Vagina (tissue), 2 donors: ENCODE measurements around the gene OPRD1. TPM values are rescaled to one million over a fixed set of nuclear protein-coding genes. Genes with fewer than 3 reads are reported as not detected.

Source experiments
- DNase-seq, 2 donors: peaks; one replicate each; pipeline ENCODE4 v3.0.0-alpha.2; 2017; ENCODE audit errors: extremely low spot score in 2 of 2
- H3K27ac ChIP-seq: fragments of 200-600 bp; sonication (generic); one replicate; pipeline ENCODE4 v1.5.1; 2019
- H3K27me3 ChIP-seq: fragments of 200-600 bp; sonication (generic); one replicate; pipeline ENCODE4 v1.5.1; 2019
- H3K36me3 ChIP-seq, 2 donors: fragments of 200-600 bp; sonication (generic); one replicate each; pipeline ENCODE4 v1.5.1; 2017 to 2019
- H3K4me1 ChIP-seq: fragments of 200-600 bp; sonication (generic); one replicate; pipeline ENCODE4 v1.5.1; 2019
- H3K4me3 ChIP-seq, 2 donors: fragments of 200-600 bp; sonication (generic); 1 replicate in 1 of 2; 2 replicates in 1 of 2; pipeline ENCODE4 v1.5.1; 2016 to 2019
- H3K9me3 ChIP-seq: fragments of 200-600 bp; sonication (generic); one replicate; pipeline ENCODE4 v1.5.1; 2019
- POLR2A ChIP-seq, 2 donors: fragments of 450-650 bp; IDR thresholded peaks; one replicate each; pipeline ENCODE4 v1.6.1; 2017; ENCODE audit warnings: antibody characterized with exemption in 2 of 2, mild to moderate bottlenecking in 2 of 2, moderate library complexity in 2 of 2
- POLR2AphosphoS5 ChIP-seq, 2 donors: sonication (generic); formaldehyde crosslinking; IDR thresholded peaks; one replicate each; pipeline ENCODE4 v1.9.0; 2017; ENCODE audit warnings: antibody characterized with exemption in 2 of 2, mild to moderate bottlenecking in 2 of 2, low read depth in 1 of 2; ENCODE audit not compliant: insufficient read depth in 1 of 2
- intact Hi-C: fragments of 100-400 bp; cut with DNase I; formaldehyde crosslinking; loops from one replicate; pipeline ENCODE4 v1.15.1; 2023
- total RNA-seq: library from RNA; depleted of rRNA; stranded (reverse); fragments of >200 nt; gene quantifications from one replicate; pipeline ENCODE4 v1.2.3, GENCODE V29; 2016
- TF ChIP-seq, protein P1 (sequence below), 3 experiments: fragments of 450-650 bp in 2 of 3; fragments of 200-600 bp in 1 of 3; sonication (generic) in 1 of 3; IDR thresholded peaks; one replicate each; pipeline ENCODE4 v1.5.1; 2017 to 2019; ENCODE audit warnings: antibody characterized with exemption in 3 of 3, mild to moderate bottlenecking in 2 of 3, moderate library complexity in 2 of 3

Gene OPRD1
- total RNA-seq, 1 donor from 2014 or later = 2.2 TPM

DNA sequence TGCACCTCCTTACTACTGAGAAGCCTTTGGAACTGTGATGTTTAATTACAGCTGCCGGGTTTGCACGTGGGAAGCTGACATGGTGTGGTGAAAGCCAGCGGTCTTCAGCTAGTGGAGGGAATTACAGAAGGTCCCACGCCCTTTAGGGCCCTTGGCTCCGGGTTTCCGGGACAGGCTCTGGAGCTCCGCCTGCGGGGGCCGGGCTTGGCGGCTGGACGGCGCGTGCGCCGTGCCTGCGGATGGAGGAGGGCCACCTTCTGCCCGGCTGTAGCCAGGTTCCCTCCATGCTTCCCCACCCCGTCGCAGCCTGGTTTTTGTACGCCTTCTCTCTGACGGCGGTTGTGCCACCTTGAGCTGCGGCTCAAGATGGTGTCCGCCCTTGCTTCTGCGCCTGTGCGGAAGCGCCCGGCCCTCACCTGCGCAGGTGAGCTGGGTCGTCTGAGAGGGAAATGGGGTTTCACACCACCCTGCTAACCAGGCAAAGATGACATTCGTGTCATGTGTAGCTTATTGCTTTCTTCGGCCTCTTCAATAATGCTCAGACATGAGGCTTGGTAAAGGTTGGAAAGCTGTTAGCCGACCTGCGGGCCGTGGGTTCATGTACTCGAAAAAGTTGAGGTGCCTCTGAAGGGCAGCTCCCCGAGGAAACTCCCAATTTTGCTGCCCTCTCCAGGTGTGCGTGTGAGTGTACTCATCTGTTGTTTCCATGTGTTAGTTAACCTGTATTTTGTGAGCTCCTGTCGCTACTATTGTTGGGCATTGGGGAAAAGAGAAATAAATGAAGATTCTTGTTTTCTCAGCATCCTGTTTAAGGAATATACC, 36.6 kb upstream of the OPRD1 start:
- Histone ChIP-seq H3K9me3 (no peaks in the 10 kb centered on the region), H3K27ac (peak overlapping the region; percentile 55), H3K27me3 (no peaks in the 10 kb centered on the region), H3K36me3 (no peaks in the 10 kb centered on the region), H3K4me1 (peaks cover 14% of the 10 kb centered on the region), H3K4me3 (peak overlapping the region; percentile 47 to 48)
- TF ChIP-seq POLR2A (IDR thresholded peaks at IDR 0.05) (no peak), POLR2AphosphoS5 (IDR thresholded peaks at IDR 0.05; ENCODE audit: insufficient read depth in 1 of 2, low read depth in 1 of 2) (peak; percentile 60 to 67)
- DNase-seq = no peak
- intact Hi-C loops = no loop called here

DNA sequence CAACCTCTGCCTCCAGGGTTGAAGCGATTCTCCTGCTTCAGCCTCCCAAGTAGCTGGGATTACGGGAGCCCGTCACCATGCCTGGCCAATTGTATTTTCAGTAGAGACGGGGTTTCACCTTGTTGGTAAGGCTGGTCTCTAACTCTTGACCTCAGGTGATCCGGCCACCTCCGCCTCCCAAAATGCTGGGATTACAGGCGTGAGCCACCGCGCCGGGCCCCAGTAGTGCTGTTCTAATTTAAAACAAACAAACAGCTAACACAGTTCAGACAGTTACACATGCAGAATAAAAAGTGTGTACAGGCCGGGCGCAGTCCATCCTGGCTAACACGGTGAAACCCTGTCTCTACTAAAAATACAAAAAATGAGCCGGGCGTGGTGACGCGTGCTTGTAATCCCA, 35.6 kb upstream of the OPRD1 start:
- Histone ChIP-seq H3K27ac (no peak overlapping the region), H3K4me3 (no peak overlapping the region)
- intact Hi-C loops = no loop called here

DNA sequence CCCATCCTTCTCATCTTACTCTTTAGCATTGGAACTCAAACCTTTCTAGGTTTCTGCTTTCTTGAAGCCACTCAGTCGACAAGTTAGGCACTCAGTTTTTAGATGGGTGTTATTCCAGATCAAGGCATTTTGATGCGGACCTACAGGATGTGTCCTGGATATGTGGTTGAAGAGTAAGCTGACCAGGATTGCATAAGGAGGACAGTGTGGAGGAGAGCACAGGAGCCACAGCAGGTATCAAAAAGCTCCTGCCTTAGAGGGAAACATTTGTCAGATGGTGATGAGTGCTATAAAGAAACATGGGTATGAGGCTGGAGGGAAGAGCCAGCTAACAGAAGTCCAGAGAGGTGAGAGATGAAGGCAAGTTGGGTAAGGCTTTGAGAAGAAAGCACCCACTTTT, 33.9 kb upstream of the OPRD1 start:
- Histone ChIP-seq H3K36me3 (no peaks in the 10 kb centered on the region), H3K4me3 (no peak overlapping the region), H3K4me1 (peaks cover 14% of the 10 kb centered on the region), H3K27ac (no peak overlapping the region), H3K9me3 (no peaks in the 10 kb centered on the region), H3K27me3 (no peaks in the 10 kb centered on the region)
- TF ChIP-seq POLR2A (IDR thresholded peaks at IDR 0.05) = no peak
- TF ChIP-seq POLR2AphosphoS5 (IDR thresholded peaks at IDR 0.05; ENCODE audit: insufficient read depth in 1 of 2, low read depth in 1 of 2) = no peak
- TF ChIP-seq, protein P1, sequence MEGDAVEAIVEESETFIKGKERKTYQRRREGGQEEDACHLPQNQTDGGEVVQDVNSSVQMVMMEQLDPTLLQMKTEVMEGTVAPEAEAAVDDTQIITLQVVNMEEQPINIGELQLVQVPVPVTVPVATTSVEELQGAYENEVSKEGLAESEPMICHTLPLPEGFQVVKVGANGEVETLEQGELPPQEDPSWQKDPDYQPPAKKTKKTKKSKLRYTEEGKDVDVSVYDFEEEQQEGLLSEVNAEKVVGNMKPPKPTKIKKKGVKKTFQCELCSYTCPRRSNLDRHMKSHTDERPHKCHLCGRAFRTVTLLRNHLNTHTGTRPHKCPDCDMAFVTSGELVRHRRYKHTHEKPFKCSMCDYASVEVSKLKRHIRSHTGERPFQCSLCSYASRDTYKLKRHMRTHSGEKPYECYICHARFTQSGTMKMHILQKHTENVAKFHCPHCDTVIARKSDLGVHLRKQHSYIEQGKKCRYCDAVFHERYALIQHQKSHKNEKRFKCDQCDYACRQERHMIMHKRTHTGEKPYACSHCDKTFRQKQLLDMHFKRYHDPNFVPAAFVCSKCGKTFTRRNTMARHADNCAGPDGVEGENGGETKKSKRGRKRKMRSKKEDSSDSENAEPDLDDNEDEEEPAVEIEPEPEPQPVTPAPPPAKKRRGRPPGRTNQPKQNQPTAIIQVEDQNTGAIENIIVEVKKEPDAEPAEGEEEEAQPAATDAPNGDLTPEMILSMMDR (IDR thresholded peaks at IDR 0.05) = no peak
- intact Hi-C loops = no loop called here
- DNase-seq = no peak

More for the DNA sequence above, 35.6 kb upstream of the OPRD1 start:
- DNase-seq = no peak
- H3K9me3 ChIP-seq = no peaks in the 10 kb centered on the region
- no peaks in the 10 kb centered on the region for H3K36me3 ChIP-seq
- no peaks in the 10 kb centered on the region for H3K27me3 ChIP-seq
- TF ChIP-seq POLR2AphosphoS5 (IDR thresholded peaks at IDR 0.05; ENCODE audit: insufficient read depth in 1 of 2, low read depth in 1 of 2) (no peak), POLR2A (IDR thresholded peaks at IDR 0.05) (no peak)
- TF ChIP-seq, protein P1 (IDR thresholded peaks at IDR 0.05) = no peak
- peaks cover 14% of the 10 kb centered on the region for H3K4me1 ChIP-seq

DNA sequence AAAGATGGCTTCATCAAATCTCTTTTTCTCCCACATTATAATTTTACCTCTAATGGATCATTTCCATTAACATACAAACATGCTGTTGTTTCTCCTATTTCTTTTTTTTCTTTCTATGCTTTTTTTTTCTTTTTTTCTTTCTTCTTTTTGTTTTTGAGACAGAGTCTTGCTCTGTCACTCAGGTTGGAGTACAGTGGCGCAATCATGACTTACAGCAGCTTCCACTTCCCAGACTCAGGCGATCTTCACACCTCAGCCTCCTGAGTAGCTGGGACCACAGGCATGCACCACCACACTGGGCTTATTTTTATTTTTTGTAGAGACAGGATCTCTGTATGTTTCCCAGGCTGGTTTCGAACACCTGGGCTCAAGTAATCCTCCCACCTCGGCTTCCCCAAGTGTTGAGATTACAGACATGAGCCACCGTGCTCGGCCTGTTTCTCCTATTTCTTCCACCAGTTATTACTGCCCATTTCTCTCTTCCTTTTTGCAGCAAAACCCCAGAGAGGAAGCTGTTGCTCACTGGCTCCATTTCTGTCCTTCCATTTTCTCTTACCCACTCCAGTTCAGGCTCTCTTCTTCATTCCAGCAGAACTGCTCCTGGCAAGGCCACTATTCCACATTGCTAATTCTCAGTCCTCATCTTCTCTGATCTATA, 32.1 kb upstream of the OPRD1 start:
- DNase-seq = no peak
- Histone ChIP-seq H3K27ac (no peak overlapping the region), H3K27me3 (no peaks in the 10 kb centered on the region), H3K4me1 (peaks cover 9% of the 10 kb centered on the region), H3K4me3 (no peak overlapping the region), H3K36me3 (no peaks in the 10 kb centered on the region), H3K9me3 (no peaks in the 10 kb centered on the region)
- TF ChIP-seq, protein P1 (IDR thresholded peaks at IDR 0.05) = no peak
- no peak for TF ChIP-seq POLR2AphosphoS5 (IDR thresholded peaks at IDR 0.05; ENCODE audit: insufficient read depth in 1 of 2, low read depth in 1 of 2)
- intact Hi-C loops = loop anchor here (10.0 kb wide), 1 partner anchor 255 kb away; no protein-coding TSS in a partner anchor

DNA sequence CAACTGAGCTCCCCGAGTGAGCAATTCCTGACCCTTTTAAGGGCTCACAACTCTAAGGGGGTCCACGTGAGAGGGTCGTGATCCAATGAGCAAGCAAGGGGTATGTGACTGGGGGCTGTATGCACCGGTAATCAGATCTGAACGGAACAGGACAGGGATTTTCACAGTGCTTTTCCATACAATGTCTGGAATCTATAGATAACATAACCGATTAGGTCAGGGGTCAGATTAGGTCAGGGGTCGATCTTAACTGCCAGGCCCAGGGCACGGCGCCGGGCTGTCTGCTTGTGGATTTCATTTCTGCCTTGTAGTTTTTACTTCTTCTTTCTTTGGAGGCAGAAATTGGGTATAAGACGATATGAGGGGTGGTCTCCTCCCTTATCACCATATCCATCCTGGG, 30.7 kb upstream of the OPRD1 start:
- TF ChIP-seq, protein P1 (IDR thresholded peaks at IDR 0.05) = no peak
- TF ChIP-seq POLR2A (IDR thresholded peaks at IDR 0.05) = no peak
- no peak for TF ChIP-seq POLR2AphosphoS5 (IDR thresholded peaks at IDR 0.05; ENCODE audit: insufficient read depth in 1 of 2, low read depth in 1 of 2)

More for the DNA sequence above, 30.7 kb upstream of the OPRD1 start:
- Histone ChIP-seq H3K27ac (no peak overlapping the region), H3K9me3 (no peaks in the 10 kb centered on the region), H3K27me3 (no peaks in the 10 kb centered on the region), H3K4me1 (no peaks in the 10 kb centered on the region), H3K4me3 (no peak overlapping the region), H3K36me3 (no peaks in the 10 kb centered on the region)
- DNase-seq = no peak
- intact Hi-C loops = loop anchor here (10.0 kb wide), 1 partner anchor 253 kb away; no protein-coding TSS in a partner anchor
